NCI-H345 treated with DMSO at 0.1 percent for 48 hours (cell line): Measurements from ENCODE around the gene DOK4.

Source experiments
- DNase-seq: peaks from one replicate; lab custom pipeline; 2025; ENCODE audit not compliant: unreplicated experiment; lab: John Stamatoyannopoulos, UW

DOK4 gene

GRCh38 chr16:57485916-57486857 lies at the start of gene DOK4:
TSS of gene DOK4 (minus strand) at chr16:57486493. CDS start at chr16:57479507, 6,986 bp downstream.
- peak; percentile 5 for DNase-seq

DNA sequence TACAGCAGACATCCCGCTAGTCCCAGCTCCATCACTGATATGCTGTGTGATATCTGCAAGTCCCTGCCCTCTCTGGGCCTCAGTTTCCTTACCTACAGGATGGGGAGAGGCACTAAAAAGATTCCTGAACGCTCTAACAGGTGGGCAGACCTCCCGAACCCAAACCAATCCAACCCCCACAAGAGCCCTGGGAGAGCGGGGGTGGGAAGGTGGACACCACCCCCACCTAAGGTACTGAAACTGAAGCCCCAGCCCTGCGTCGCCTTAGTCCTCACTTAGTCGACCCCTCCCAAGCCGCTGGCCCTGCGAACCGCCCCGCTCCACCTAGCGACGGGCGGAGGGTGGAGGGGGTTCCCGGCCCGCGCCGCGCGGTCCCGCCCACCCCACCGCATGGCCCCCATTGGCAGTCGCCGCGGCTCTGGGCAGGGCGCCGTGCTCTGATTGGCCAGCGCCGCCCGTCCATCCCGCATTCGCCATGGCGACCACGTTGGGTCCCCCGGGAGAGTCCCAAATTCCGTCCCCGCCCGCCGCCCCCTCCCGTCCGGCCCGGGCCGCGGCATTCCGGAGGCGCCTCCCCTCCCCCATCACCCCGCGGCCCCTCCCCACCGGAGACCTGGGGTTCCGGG lies 49.5 kb upstream of the DOK4 start:
- DNase-seq: no peak

- DNase-seq: no peak
These were observed 48.8 kb upstream of the DOK4 start for GRCh38 chr16:57534881-57535658.

DNA sequence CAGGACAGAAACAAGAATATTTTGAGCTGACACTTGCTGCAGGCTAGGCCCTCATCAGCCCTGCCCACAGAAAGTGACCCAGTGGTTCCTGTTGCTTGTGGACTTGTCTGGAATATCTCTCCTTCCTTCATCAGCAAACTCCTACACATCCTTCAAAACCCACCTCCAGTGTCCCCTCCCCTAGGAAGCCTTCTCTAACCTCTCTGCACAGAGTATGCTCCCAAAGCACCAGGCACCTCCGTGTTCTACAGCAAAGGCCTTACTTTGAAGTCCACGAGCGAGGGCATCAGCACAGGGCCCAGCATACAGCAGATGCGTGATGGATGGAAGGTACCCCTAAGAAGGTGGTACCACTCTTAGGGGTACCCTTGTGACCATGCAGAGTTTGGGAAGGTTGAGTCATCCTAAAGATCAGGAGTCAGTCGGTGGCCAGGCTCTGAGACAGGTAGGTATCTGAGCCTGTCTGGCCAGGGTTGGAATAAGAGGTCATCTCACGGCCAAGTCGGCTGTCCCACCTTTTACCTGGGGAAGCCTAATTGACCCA lies 48.1 kb upstream of the DOK4 start:
- DNase-seq: no peak

DNA sequence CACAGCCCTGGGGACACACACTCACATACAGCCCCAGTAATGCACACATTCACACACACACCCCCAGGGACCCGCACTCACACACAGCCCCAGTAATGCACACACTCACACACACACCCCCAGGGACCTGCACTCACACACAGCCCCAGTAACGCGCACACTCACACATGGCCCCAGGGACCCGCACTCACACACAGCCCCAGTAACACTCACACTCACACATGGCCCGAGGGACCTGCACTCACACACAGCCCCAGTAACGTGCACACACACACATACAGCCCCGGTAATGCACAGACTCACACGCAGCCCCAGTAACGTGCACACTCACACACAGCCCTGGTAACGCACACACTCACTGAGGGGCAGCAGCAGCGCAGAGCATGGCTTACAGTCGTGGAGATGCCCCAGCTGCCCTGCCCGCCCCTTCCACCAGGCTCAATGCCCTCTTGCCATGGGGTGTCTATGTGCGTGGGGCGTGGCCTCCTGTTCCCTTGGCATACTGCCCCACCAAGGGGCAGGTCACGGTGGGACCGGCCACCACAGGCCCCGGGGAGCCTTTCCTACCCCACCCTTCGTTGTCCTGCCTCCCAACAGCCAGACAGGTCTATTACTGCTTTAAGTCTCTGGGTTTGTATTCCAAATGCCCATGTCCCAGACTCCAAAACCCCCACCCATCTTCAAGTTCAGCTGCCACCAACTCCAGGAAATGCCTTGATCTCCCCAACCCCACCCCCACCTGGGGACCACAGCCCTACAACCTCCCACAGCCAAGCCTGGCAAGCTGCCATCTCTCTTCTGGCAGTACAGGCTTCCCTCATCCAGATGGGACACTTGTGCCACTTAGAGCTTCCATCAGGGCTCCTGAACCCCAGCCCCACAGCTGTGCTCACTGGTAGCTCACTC lies 47.4 kb upstream of the DOK4 start:
- DNase-seq: no peak

DNA sequence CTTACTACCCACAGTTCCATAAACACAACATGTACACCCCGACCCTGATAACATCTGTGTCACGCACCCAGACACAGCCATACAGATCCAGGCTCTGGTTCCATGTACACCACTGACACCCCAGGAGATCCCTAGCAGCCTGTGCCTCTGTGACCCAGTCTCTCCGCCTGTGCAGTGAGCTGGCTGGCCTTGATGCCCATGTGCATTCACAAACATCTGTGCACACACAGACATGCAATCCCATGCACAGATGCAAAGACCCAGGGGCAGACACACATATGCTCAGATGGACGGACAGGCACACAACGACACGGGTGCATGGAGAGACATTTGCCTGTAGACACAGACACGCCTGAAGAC lies 46.0 kb upstream of the DOK4 start:
- DNase-seq: no peak

DNA sequence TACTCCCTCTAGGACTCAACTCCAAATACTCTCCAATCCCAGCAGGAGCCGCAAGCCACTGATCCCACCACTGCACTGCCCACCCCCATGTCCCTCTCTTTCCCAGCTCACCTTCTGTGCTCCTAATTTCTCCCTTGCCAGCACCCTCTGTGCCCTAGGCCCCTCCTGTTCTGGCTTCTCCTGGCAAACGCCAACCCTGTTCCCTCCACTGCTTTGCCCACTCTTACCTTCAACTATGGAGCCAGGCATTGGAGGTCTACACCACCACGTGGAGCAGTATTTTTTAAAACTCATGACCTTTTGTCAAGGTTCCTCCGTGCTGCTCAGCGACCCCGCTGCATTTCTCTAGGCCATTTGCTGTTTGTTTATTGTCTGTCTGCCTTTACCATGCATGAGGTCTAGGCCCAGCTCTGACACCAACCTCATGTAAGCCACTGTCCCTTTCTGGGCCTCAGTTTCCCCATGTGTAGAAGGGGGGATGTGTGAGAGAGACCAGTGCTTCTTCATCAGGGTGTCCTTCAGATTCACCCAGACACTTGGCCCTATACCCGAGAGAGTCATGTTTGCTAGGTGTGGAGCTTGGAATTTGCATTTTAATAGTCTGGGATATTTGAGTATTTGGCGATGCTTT lies 45.5 kb upstream of the DOK4 start:
- no peak for DNase-seq

DNA sequence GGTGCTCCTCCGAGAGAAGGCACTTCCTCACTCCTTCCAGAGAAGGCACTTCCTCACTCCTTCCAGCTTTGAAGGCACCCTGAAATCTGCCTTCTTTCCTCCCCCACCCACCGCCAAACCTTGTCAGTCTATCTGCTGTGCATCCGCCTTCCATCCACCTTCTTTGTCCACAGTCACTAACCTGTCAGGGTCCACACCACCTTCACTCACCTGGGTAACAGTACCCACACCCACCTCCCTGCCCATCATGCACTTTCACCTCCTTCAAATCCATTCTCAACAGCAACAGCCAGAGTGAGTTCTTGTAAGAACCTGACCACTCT lies 44.9 kb upstream of the DOK4 start:
- no peak for DNase-seq

GRCh38 chr16:57530522-57531252 lies 44.4 kb upstream of the DOK4 start:
- DNase-seq: no peak

DNA sequence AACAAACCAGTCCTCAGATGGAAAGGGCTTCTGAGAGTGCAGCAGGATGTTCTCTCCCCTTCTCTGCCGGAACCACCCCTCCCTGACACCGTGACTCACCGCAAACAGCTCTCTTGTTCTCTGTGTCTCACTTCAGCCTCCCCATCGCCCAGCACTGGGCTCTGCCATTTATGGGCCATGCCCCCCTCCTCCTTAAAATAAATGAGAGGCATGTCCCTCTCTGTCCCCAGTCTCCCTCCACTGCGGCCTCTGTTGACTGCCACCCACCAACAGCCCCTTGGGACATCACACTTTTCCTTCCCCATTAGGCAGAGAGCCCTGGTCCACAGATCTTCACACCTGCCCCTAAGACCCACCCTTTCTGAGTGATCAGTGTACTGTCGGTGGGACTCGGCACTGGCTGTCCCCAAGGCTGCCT lies 43.8 kb upstream of the DOK4 start:
- DNase-seq: no peak

DNA sequence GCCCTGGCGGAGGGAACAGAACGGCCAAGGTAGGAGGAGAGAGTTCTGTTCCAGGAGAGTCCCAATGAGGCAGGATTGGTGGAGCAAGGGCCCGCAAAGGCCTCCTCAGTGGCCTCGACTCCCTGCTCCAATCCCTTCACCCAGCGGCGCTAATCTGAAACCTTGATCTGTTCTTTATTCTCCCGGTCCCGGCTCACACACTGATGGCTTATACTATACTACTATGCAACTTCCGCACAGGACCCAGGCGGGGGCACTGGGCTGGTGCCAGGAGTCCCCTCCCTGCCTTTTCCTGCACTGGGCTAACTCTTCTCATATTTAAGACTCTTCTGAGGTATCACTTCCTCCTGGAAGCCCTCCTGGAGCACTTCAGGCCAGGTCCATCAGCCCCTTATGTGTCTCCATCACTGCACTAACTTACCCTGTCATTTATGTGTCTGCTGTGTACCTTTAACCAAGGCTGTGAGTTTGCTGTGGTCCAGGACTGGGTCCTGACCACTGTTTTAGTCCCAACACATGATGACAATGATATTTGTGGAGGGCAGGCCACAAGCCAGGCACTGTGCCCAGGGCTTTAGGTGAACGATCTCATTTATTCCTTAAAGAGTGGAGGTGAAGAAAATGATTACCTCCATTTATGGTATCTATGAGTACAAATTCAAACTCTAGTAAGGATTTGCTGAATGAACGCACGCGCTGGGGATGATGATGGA lies 43.3 kb upstream of the DOK4 start:
- no peak for DNase-seq

GRCh38 chr16:57528499-57529390 lies 42.5 kb upstream of the DOK4 start:
- no peak for DNase-seq

DNA sequence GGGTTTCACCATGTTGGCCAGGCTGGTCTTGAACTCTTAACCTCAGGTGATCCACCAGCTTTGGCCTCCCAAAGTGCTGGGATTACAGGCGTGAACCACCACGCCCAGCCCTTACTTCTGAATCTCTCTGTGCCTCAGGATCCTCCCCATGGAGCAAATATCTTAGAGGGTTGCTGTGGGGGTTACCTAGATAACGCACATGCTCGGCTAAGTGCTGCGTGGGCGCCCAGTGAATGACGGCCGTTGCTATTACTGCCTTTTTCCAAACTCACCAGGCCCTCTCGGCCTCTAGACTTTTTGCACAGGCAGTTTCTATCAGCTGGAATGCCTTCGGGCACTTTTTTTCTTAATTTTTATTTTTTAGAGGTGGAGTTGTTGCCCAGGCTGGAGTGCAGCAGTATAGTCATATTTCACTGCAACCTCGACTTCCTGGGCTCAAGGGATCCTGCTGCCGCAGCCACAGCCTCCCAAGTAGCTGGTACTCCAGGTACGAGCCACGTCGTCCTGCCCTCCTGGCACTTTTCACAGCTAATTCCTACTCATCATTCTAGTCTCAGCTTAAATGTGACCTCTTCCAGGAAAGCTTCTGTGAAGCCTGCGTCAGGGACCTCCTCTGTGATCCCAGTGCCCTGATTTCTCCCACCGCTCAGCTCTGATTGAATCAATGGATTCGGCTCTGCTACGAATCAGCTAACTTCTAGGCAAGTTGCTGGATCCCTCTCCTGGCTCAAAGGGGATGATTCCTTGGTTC lies 41.5 kb upstream of the DOK4 start:
- DNase-seq: no peak

- no peak for DNase-seq
These were observed 40.7 kb upstream of the DOK4 start for GRCh38 chr16:57527027-57527426.

- DNase-seq: no peak
These were observed 40.2 kb upstream of the DOK4 start for GRCh38 chr16:57526498-57526897.

- DNase-seq: no peak
These were observed 39.5 kb upstream of the DOK4 start for GRCh38 chr16:57525761-57526160.

GRCh38 chr16:57522960-57523359 lies 36.7 kb upstream of the DOK4 start:
- DNase-seq: no peak
